Ovary (tissue), 9 donors: ENCODE data around the gene CMIP. TPM values are rescaled to one million over a fixed set of nuclear protein-coding genes. Genes with fewer than 3 reads are reported as not detected.

Source experiments
- DNase-seq, 5 donors: peaks; one replicate each; pipeline ENCODE4 v3.0.0-alpha.2; 2019 to 2020
- H3K27ac ChIP-seq, 2 donors: fragments of 200-600 bp; one replicate each; pipeline versions ENCODE4 v1.5.1 to v1.8.0; 2019 to 2022
- H3K27me3 ChIP-seq: fragments of 200-600 bp; one replicate; pipeline ENCODE4 v1.8.0; 2022
- H3K36me3 ChIP-seq: fragments of 200-600 bp; sonication (generic); one replicate; pipeline ENCODE4 v1.5.1; 2019
- H3K4me1 ChIP-seq: one replicate; pipeline ENCODE4 v1.8.1; 2013; ENCODE audit warnings: mild to moderate bottlenecking, moderate library complexity; ENCODE audit not compliant: insufficient read depth
- H3K4me3 ChIP-seq: fragments of 200-600 bp; sonication (generic); one replicate; pipeline ENCODE4 v1.5.1; 2017
- H3K9me3 ChIP-seq, 2 donors: fragments of 200-600 bp in 1 of 2; sonication (generic) in 1 of 2; one replicate each; pipeline versions ENCODE4 v1.5.1 to v1.8.1; 2013 to 2019; ENCODE audit warnings: mild to moderate bottlenecking in 1 of 2, moderate library complexity in 1 of 2
- EP300 ChIP-seq: sonication (generic); formaldehyde crosslinking; IDR thresholded peaks from one replicate; pipeline ENCODE4 v1.6.1; 2017; ENCODE audit warnings: antibody characterized with exemption
- POLR2A ChIP-seq: fragments of 450-650 bp; IDR thresholded peaks from one replicate; pipeline ENCODE4 v1.6.1; 2017; ENCODE audit warnings: antibody characterized with exemption, mild to moderate bottlenecking, moderate library complexity
- WGBS, 3 donors: extraction: QIAGEN DNeasy Blood & Tissue Kit in 1 of 3; methylation state at CpG; one replicate each; pipeline versions ENCODE4 v1.1.5 to v1.1.7; 2013 to 2017; 5-methylcytosine and 5-hydroxymethylcytosine counted together
- intact Hi-C, 4 donors: fragments of 100-400 bp; cut with DNase I; formaldehyde crosslinking; loops; one replicate each; pipeline versions ENCODE4 v1.11.0 to v1.15.1; 2022 to 2023
- polyA plus RNA-seq, 2 donors: library from polyadenylated mRNA; stranded (reverse); fragments of 200-250 nt in 1 of 2; fragments of 350-450 nt in 1 of 2; fragmentation: Illumina TruSeq in 1 of 2; extraction: RNeasy Lipid Tissue Mini Kit (QIAGEN cat#74804) in 1 of 2; gene quantifications; one replicate each; pipeline ENCODE4 v1.2.3, GENCODE V29; 2013 to 2014
- total RNA-seq, 7 donors: library from RNA; depleted of rRNA in 2 of 7; stranded (reverse); fragments of >200 nt in 2 of 7; fragmentation: NEBNext Ultra II Directional in 3 of 7; extraction: Animal tissue kit (Norgen Biotek cat#: 25700) in 3 of 7; gene quantifications; one replicate each; pipeline versions ENCODE4 v1.1.0 to v1.2.4, GENCODE V29; 2016 to 2023
- TF ChIP-seq, protein P1 (sequence below), 3 donors: fragments of 450-650 bp in 2 of 3; fragments of 200-600 bp in 1 of 3; IDR thresholded peaks; one replicate each; pipeline versions ENCODE4 v1.5.1 to v1.8.0; 2016 to 2022; ENCODE audit warnings: antibody characterized with exemption in 3 of 3, mild to moderate bottlenecking in 1 of 3
- donor health status: DM: no; HTN: no; CAD: no; lungs with moderate emphysema.
- donor health status: DM: no; HTN: no; CAD: no.
- donor health status: Bipolar disorder and iron deficiency.
- donor health status: DM: yes; HTN: yes; CAD: no.
- donor health status: DM: no; HTN: no; CAD: no.
- donor health status: DM: yes; HTN: yes; CAD: no.

Gene CMIP
- total and polyA plus RNA-seq, 9 donors: 19.4 to 68.2 (median 38.7) TPM

GRCh38 chr16:81435567-81435966, 9.0 kb upstream of the CMIP start:
- Histone ChIP-seq H3K27me3 (no peaks in the 10 kb centered on the region), H3K4me1 (peaks cover 3% of the 10 kb centered on the region), H3K9me3 (no peaks in the 10 kb centered on the region), H3K27ac (no peak overlapping the region), H3K4me3 (no peak overlapping the region), H3K36me3 (no peaks in the 10 kb centered on the region)
- WGBS, 3 donors: 92 to 93% (median 92%) methylated on average over 2 of the region's 2 CpGs
- DNase-seq: no peak
- intact Hi-C loops: no loop called here
- no peak for TF ChIP-seq POLR2A
- TF ChIP-seq EP300: no peak
- TF ChIP-seq, protein P1, sequence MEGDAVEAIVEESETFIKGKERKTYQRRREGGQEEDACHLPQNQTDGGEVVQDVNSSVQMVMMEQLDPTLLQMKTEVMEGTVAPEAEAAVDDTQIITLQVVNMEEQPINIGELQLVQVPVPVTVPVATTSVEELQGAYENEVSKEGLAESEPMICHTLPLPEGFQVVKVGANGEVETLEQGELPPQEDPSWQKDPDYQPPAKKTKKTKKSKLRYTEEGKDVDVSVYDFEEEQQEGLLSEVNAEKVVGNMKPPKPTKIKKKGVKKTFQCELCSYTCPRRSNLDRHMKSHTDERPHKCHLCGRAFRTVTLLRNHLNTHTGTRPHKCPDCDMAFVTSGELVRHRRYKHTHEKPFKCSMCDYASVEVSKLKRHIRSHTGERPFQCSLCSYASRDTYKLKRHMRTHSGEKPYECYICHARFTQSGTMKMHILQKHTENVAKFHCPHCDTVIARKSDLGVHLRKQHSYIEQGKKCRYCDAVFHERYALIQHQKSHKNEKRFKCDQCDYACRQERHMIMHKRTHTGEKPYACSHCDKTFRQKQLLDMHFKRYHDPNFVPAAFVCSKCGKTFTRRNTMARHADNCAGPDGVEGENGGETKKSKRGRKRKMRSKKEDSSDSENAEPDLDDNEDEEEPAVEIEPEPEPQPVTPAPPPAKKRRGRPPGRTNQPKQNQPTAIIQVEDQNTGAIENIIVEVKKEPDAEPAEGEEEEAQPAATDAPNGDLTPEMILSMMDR (IDR thresholded peaks at IDR 0.05): no peak

- H3K9me3 ChIP-seq: no peaks in the 10 kb centered on the region
- H3K27ac ChIP-seq: no peak overlapping the region
- no peaks in the 10 kb centered on the region for H3K36me3 ChIP-seq
- TF ChIP-seq EP300 (no peak), POLR2A (no peak)
- TF ChIP-seq, protein P1 (IDR thresholded peaks at IDR 0.05): no peak
- no peaks in the 10 kb centered on the region for H3K27me3 ChIP-seq
- peaks cover 3% of the 10 kb centered on the region for H3K4me1 ChIP-seq
- no peak for DNase-seq
- no peak overlapping the region for H3K4me3 ChIP-seq
- intact Hi-C loops: no loop called here
- WGBS, 3 donors: 83 to 89% (median 84%) methylated on average over 6 of the region's 6 CpGs
These were observed 8.2 kb upstream of the CMIP start for GRCh38 chr16:81436386-81436785.

DNA sequence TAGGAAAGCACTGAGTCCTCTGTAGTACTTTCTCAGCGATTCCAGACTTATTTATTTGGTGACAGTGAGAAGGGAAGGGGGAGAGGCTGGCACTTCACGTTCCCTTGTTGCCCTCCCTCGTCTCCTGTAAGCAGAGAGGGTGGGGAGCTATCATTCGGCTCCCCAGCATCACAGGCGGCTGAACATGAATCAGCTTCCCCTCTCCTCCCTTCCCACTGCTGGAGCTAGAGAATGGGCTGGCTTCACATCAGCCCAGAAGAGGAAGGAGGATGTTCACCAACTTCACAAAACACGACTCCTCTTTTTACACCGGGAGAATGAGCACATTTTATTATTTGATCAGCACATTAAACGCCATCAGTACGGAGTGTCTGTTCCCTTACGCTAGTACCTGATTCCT, 6.7 kb upstream of the CMIP start:
- no peak overlapping the region for H3K27ac ChIP-seq
- no peak for DNase-seq
- intact Hi-C loops: no loop called here
- no peaks in the 10 kb centered on the region for H3K9me3 ChIP-seq
- TF ChIP-seq, protein P1 (IDR thresholded peaks at IDR 0.05): no peak
- TF ChIP-seq EP300 (no peak), POLR2A (no peak)
- no peak overlapping the region for H3K4me3 ChIP-seq
- H3K36me3 ChIP-seq: no peaks in the 10 kb centered on the region
- 47 to 58% (median 54%) methylated on average over 10 of the region's 10 CpGs for WGBS, 3 donors
- H3K27me3 ChIP-seq: no peaks in the 10 kb centered on the region
- peaks cover 3% of the 10 kb centered on the region for H3K4me1 ChIP-seq

- Histone ChIP-seq H3K27ac (no peak overlapping the region), H3K36me3 (no peaks in the 10 kb centered on the region), H3K9me3 (no peaks in the 10 kb centered on the region), H3K4me1 (peaks cover 8% of the 10 kb centered on the region), H3K4me3 (no peak overlapping the region), H3K27me3 (no peaks in the 10 kb centered on the region)
- DNase-seq: no peak
- WGBS, 3 donors: 91 to 92% (median 92%) methylated on average over 21 of the region's 21 CpGs
- intact Hi-C loops: no loop called here
- TF ChIP-seq, protein P1 (IDR thresholded peaks at IDR 0.05): no peak
- TF ChIP-seq EP300: no peak
- TF ChIP-seq POLR2A: no peak
These were observed 3.5 kb upstream of the CMIP start for GRCh38 chr16:81440888-81441761.
